ENCODE measurements around the gene UBXN10.

UBXN10 gene

DNA sequence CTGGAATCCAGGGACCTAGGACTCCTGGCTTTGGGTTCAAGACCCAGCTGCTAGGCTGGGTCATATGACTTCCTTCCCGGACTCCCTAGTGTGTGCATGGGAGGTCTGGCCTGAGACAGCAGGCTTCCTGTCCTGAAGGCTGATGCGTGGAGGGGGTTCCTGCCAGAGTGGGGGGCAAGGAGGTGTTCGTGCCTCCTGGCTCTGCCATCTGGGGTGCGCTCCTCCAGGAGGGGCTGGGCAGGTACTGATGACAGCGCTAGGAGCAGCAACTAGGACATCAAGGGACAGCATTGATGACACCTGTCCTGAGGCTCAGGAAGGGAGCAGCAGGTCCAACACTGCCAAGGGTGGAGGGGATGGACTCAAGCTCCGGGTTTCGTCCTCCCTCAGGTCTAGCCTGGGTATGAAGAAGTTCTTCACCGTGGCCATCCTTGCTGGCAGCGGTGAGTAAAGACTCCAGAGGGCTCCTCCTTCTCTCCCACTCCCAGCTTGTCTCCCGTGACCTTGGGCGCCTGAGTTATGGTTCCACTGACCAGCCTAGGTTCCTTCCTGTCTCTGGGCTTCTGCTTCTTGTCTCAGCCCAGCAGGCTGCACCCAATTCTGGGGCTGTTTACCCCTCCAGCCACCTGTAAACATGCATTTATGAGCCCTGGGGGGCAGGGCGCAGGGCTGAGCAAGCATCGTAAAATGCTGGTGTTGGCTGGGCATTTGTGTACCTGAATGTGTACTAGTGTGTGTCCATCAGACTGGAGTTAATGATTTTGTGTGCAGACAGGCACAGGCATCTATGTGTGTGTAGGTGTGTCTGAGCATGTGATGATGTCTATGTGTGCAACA, 45.9 kb upstream of the UBXN10 start:
- no peak overlapping the region for H3K4me3 ChIP-seq (ENCODE audit: low read depth, low read length)
- TF ChIP-seq, protein P1, sequence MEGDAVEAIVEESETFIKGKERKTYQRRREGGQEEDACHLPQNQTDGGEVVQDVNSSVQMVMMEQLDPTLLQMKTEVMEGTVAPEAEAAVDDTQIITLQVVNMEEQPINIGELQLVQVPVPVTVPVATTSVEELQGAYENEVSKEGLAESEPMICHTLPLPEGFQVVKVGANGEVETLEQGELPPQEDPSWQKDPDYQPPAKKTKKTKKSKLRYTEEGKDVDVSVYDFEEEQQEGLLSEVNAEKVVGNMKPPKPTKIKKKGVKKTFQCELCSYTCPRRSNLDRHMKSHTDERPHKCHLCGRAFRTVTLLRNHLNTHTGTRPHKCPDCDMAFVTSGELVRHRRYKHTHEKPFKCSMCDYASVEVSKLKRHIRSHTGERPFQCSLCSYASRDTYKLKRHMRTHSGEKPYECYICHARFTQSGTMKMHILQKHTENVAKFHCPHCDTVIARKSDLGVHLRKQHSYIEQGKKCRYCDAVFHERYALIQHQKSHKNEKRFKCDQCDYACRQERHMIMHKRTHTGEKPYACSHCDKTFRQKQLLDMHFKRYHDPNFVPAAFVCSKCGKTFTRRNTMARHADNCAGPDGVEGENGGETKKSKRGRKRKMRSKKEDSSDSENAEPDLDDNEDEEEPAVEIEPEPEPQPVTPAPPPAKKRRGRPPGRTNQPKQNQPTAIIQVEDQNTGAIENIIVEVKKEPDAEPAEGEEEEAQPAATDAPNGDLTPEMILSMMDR (IDR thresholded peaks at IDR 0.05; ENCODE audit: low read depth, low read length), result no peak

DNA sequence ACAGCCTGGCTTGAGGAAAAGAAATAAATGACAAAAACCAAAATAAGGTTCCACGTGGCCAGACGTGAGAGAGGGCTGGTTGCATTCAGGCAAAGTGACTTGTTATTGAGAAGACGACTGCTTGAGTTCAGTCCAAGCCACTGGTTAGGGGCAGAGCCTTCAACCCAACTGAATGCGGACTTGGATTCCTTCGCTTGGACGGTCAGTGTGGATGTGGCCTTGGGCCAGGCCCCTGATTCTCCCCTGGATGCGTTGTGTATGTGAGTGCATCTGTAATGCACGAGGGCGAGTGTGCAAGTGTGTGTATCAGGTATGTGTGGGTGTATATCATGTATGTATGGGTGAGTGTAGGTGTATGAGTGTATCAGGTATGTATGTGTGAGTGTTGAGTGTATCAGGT, 44.9 kb upstream of the UBXN10 start:
- TF ChIP-seq, protein P1 (IDR thresholded peaks at IDR 0.05; ENCODE audit: low read depth, low read length), result no peak
- H3K4me3 ChIP-seq (ENCODE audit: low read depth, low read length), result no peak overlapping the region

DNA sequence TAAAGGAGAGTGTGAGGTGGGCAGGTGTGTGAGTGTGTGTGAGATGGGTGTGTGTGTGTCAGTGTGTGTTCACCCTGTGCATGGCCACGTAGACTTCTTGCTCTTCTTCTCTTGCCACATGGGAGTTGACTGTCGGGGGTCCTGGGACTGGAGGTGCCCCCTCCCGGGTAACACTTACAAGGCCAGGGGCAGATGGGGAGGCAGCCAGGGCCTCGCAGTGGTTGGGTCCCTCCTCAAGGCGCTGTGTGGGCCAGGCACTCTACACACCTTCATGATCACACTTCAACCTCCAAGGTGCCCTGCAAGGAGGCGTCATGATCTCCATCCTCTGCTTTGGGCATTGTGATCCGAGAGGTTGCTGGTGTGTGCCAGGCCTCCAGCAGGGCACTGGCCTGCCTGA, 44.4 kb upstream of the UBXN10 start:
- TF ChIP-seq, protein P1 (IDR thresholded peaks at IDR 0.05; ENCODE audit: low read depth, low read length), result no peak
- H3K4me3 ChIP-seq (ENCODE audit: low read depth, low read length), result no peak overlapping the region

DNA sequence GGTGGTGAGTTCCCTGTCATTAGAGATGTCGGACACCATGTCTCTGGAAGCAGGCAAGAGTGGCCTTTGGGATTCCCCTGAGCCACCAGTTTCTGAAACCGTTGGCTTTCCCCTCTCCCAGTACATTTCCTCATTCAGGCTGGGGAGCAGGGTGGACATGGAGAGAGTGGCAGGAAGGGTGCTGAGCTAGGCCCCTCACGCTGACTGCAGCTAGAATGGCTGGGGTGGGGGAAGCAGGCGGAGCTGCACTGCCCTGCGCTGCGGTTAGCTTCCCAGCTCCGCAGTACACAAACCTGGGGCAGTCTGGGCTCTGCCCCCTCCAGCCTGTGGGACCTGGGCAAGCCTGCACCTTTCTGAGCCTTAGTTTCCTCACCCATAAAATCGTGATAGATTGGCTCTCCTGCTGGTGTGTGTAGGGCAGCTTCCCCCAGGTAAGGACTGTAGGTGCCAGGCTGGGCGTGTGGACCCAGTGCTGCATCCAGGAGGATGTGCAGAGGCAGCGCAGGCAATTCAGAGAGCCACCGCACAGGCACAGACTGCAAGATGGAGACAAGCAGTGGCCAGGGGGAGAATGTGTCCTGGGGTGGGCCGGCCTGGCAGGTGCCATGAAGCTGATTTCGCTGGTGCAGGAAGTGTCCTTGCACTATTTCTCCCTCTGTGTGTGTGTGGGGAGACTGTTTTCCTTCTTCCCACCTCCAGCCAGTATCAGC, 43.7 kb upstream of the UBXN10 start:
- TF ChIP-seq, protein P1 (IDR thresholded peaks at IDR 0.05; ENCODE audit: low read depth, low read length), result no peak
- H3K4me3 ChIP-seq (ENCODE audit: low read depth, low read length), result no peak overlapping the region

DNA sequence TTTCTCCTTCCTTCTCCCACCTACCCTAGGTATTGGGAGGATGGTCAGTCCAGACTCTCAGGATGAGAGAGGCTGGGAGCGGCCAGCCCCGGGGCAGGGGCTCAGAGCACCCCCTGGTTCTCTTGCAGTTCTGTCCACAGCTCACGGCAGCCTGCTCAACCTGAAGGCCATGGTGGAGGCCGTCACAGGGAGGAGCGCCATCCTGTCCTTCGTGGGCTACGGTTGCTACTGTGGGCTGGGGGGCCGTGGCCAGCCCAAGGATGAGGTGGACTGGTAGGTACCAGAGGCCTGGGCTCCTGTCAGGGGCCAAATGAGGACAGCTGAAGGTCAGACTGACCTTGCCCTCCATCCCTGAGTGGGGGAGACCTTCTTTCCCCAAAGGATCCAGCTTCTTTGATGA, 42.6 kb upstream of the UBXN10 start:
- TF ChIP-seq, protein P1 (IDR thresholded peaks at IDR 0.05; ENCODE audit: low read depth, low read length), result no peak

GRCh38 chr1:20143734-20144565, 41.9 kb upstream of the UBXN10 start:
- TF ChIP-seq, protein P1 (IDR thresholded peaks at IDR 0.05; ENCODE audit: low read depth, low read length), result no peak
- H3K4me3 ChIP-seq (ENCODE audit: low read depth, low read length), result no peak overlapping the region

More for the DNA sequence above, 42.6 kb upstream of the UBXN10 start:
- no peak overlapping the region for H3K4me3 ChIP-seq (ENCODE audit: low read depth, low read length)
